Parathyroid adenoma (tissue), 2 donors: Measurements from ENCODE around the gene FMNL2.

Experiments used
- H2AFZ ChIP-seq: fragments of 300-600 bp; sonication (generic); one replicate; pipeline ENCODE4 v1.7.0; 2017; ENCODE audit warnings: antibody characterized with exemption, mild to moderate bottlenecking
- H3K27ac ChIP-seq: fragments of 300-600 bp; sonication (generic); one replicate; pipeline ENCODE4 v1.7.0; 2017
- H3K27me3 ChIP-seq: fragments of 300-600 bp; sonication (generic); one replicate; pipeline ENCODE4 v1.7.0; 2017; ENCODE audit warnings: low read length; ENCODE audit not compliant: control insufficient read depth, insufficient read depth
- H3K36me3 ChIP-seq: fragments of 300-600 bp; sonication (generic); one replicate; pipeline ENCODE4 v1.7.0; 2017; ENCODE audit warnings: low read length; ENCODE audit not compliant: control insufficient read depth, insufficient read depth
- H3K4me1 ChIP-seq: fragments of 300-600 bp; sonication (generic); one replicate; pipeline ENCODE4 v1.7.0; 2017; ENCODE audit warnings: control low read depth
- H3K4me2 ChIP-seq: fragments of 300-600 bp; sonication (generic); one replicate; pipeline ENCODE4 v1.7.0; 2017; ENCODE audit warnings: low read length
- H3K4me3 ChIP-seq: fragments of 300-600 bp; sonication (generic); one replicate; pipeline ENCODE4 v1.7.0; 2017; ENCODE audit warnings: low read depth, low read length
- H3K79me2 ChIP-seq: fragments of 300-600 bp; sonication (generic); one replicate; pipeline ENCODE4 v1.7.0; 2017; ENCODE audit warnings: control low read depth
- H3K9ac ChIP-seq: fragments of 300-600 bp; sonication (generic); one replicate; pipeline ENCODE4 v1.7.0; 2017; ENCODE audit warnings: mild to moderate bottlenecking
- H3K9me3 ChIP-seq: fragments of 300-600 bp; sonication (generic); one replicate; pipeline ENCODE4 v1.7.0; 2017; ENCODE audit warnings: low read length; ENCODE audit not compliant: control insufficient read depth
- CTCF ChIP-seq: fragments of 300-600 bp; sonication (generic); IDR thresholded peaks from one replicate; pipeline ENCODE4 v1.7.0; 2017; ENCODE audit warnings: antibody characterized with exemption, mild to moderate bottlenecking
- donor health status: primary hyperparathyroidism.

The FMNL2 gene

GRCh38 chr2:152529420-152530115 is 194.6 kb downstream of the FMNL2 start:
- Histone ChIP-seq H3K4me2 (no peak overlapping the region), H3K27me3 (no peaks in the 10 kb centered on the region), H3K27ac (no peak overlapping the region), H3K4me3 (no peak overlapping the region), H3K36me3 (no peaks in the 10 kb centered on the region), H2AFZ (no peak overlapping the region), H3K79me2 (no peaks in the 10 kb centered on the region), H3K9ac (no peak overlapping the region), H3K9me3 (no peaks in the 10 kb centered on the region), H3K4me1 (peaks cover 4% of the 10 kb centered on the region)
- TF ChIP-seq CTCF: no peak

GRCh38 chr2:152532241-152532640 is 197.3 kb downstream of the FMNL2 start:
- Histone ChIP-seq H3K36me3 (no peaks in the 10 kb centered on the region), H3K9ac (no peak overlapping the region), H2AFZ (no peak overlapping the region), H3K4me2 (no peak overlapping the region), H3K79me2 (peaks cover 2% of the 10 kb centered on the region), H3K27ac (no peak overlapping the region), H3K9me3 (no peaks in the 10 kb centered on the region), H3K27me3 (no peaks in the 10 kb centered on the region), H3K4me1 (no peaks in the 10 kb centered on the region), H3K4me3 (no peak overlapping the region)
- TF ChIP-seq CTCF: no peak

DNA sequence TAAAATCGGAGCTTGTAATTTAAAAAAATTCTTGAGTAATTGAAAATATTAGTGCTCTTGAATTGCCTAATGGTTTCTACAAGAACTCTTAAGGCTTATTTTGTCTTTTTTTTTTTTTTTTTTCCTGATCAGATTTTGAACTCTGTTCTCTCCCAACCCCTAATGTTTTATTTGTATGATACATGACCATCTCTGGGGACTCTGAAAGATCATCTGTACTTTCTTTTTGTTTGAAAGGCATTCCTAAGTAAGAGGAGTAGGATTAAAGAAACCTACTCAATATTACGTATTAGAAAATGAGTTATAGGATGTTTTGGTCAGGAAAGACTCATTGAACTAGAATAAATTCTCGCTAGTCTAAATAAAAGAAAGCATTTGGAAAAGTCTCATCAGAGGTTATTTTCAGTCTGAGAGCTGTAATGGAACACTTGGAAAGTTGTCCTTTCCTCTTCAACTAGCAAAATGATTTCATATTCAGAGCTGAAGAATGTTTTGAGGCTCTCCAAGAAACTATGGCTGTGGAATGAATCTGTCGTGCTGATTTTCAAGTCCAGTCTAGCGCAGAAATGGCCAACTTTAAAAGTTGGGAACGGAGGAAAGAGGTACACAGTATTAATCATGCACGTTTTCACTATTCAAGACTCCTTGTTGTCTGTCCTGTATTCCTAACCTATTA is 199.6 kb downstream of the FMNL2 start:
- Histone ChIP-seq H3K9me3 (no peaks in the 10 kb centered on the region), H3K27me3 (no peaks in the 10 kb centered on the region), H3K9ac (no peak overlapping the region), H3K27ac (no peak overlapping the region), H3K4me2 (no peak overlapping the region), H3K4me1 (no peaks in the 10 kb centered on the region), H3K4me3 (no peak overlapping the region), H3K79me2 (peaks cover 5% of the 10 kb centered on the region), H3K36me3 (no peaks in the 10 kb centered on the region), H2AFZ (no peak overlapping the region)
- TF ChIP-seq CTCF: no peak

GRCh38 chr2:152537081-152537651 is 202.2 kb downstream of the FMNL2 start:
- Histone ChIP-seq H3K4me1 (peaks cover under 1% of the 10 kb centered on the region), H3K4me2 (no peak overlapping the region), H3K27ac (no peak overlapping the region)

More at GRCh38 chr2:152537081-152537651, 202.2 kb downstream of the FMNL2 start:
- Histone ChIP-seq H3K9me3 (no peaks in the 10 kb centered on the region), H2AFZ (no peak overlapping the region), H3K27me3 (no peaks in the 10 kb centered on the region), H3K4me3 (no peak overlapping the region), H3K36me3 (no peaks in the 10 kb centered on the region), H3K79me2 (peaks cover 5% of the 10 kb centered on the region), H3K9ac (no peak overlapping the region)
- no peak for TF ChIP-seq CTCF
